Trophoblast cell (in vitro differentiated cells and primary cell): ENCODE data around the gene KIF5C.

ENCODE experiments used
- DNase-seq, 2 donors: peaks; one replicate each; pipeline ENCODE4 v3.0.0-alpha.2; 2016
- H2AFZ ChIP-seq: 2 replicates; pipeline ENCODE4 v1.6.1; 2013; ENCODE audit warnings: low read length, moderate library complexity, mild to moderate bottlenecking; ENCODE audit not compliant: insufficient read depth, poor library complexity
- H2AK5ac ChIP-seq: 2 replicates; pipeline ENCODE4 v1.6.1; 2013; ENCODE audit warnings: mild to moderate bottlenecking, low read length
- H2BK120ac ChIP-seq: 2 replicates; pipeline ENCODE4 v1.6.1; 2013; ENCODE audit warnings: low read length, mild to moderate bottlenecking, moderate library complexity; ENCODE audit not compliant: insufficient read depth, poor library complexity
- H2BK12ac ChIP-seq: 2 replicates; pipeline ENCODE4 v1.6.1; 2013; ENCODE audit warnings: mild to moderate bottlenecking, low read length, moderate library complexity
- H2BK5ac ChIP-seq: 2 replicates; pipeline ENCODE4 v1.6.1; 2013; ENCODE audit warnings: low read length, low read depth, moderate library complexity, mild to moderate bottlenecking; ENCODE audit not compliant: poor library complexity
- H3K14ac ChIP-seq: 2 replicates; pipeline ENCODE4 v1.6.1; 2013; ENCODE audit warnings: mild to moderate bottlenecking, low read length
- H3K18ac ChIP-seq: 2 replicates; pipeline ENCODE4 v1.6.1; 2013; ENCODE audit warnings: mild to moderate bottlenecking, low read length
- H3K23ac ChIP-seq: 2 replicates; pipeline ENCODE4 v1.6.1; 2013; ENCODE audit warnings: low read length
- H3K27ac ChIP-seq: 2 replicates; pipeline ENCODE4 v1.5.1; 2013; ENCODE audit warnings: low read depth, mild to moderate bottlenecking, inconsistent platforms, low read length, moderate library complexity
- H3K27me3 ChIP-seq: 2 replicates; pipeline ENCODE4 v1.6.1; 2013; ENCODE audit warnings: inconsistent platforms, mild to moderate bottlenecking, low read length, moderate library complexity; ENCODE audit not compliant: insufficient read depth
- H3K36me3 ChIP-seq, 2 experiments: 1 replicate in 1 of 2; 2 replicates in 1 of 2; pipeline ENCODE4 v1.6.1; 2013; ENCODE audit warnings: low read length in 2 of 2, mild to moderate bottlenecking in 2 of 2, moderate library complexity in 1 of 2; ENCODE audit not compliant: insufficient read depth in 2 of 2, control insufficient read depth in 1 of 2
- H3K4ac ChIP-seq: 2 replicates; pipeline ENCODE4 v1.6.1; 2013; ENCODE audit warnings: low read depth, mild to moderate bottlenecking, low read length, moderate library complexity
- H3K4me1 ChIP-seq, 2 experiments: 1 replicate in 1 of 2; 2 replicates in 1 of 2; pipeline ENCODE4 v1.6.1; 2013; ENCODE audit warnings: low read length in 2 of 2, mild to moderate bottlenecking in 2 of 2, moderate library complexity in 1 of 2; ENCODE audit not compliant: insufficient read depth in 2 of 2, control insufficient read depth in 1 of 2
- H3K4me2 ChIP-seq: 2 replicates; pipeline ENCODE4 v1.6.1; 2013; ENCODE audit warnings: inconsistent platforms, mild to moderate bottlenecking, low read length, moderate library complexity
- H3K4me3 ChIP-seq: 2 replicates; pipeline ENCODE4 v1.5.1; 2013; ENCODE audit warnings: mild to moderate bottlenecking, low read depth, low read length, inconsistent platforms
- H3K79me1 ChIP-seq: one replicate; pipeline ENCODE4 v1.6.1; 2013; ENCODE audit warnings: low read length
- H3K79me2 ChIP-seq: 2 replicates; pipeline ENCODE4 v1.6.1; 2013; ENCODE audit warnings: low read length, mild to moderate bottlenecking; ENCODE audit not compliant: control insufficient read depth, insufficient read depth, poor library complexity
- H3K9ac ChIP-seq: 2 replicates; pipeline ENCODE4 v1.6.1; 2013; ENCODE audit warnings: mild to moderate bottlenecking, low read length
- H3K9me3 ChIP-seq: 2 replicates; pipeline ENCODE4 v1.6.1; 2013; ENCODE audit warnings: low read depth, mild to moderate bottlenecking, control low read depth, inconsistent platforms, low read length; ENCODE audit not compliant: insufficient read depth
- H4K12ac ChIP-seq: 2 replicates; pipeline ENCODE4 v1.6.1; 2013; ENCODE audit warnings: low read depth, mild to moderate bottlenecking, low read length, moderate library complexity
- H4K8ac ChIP-seq: 2 replicates; pipeline ENCODE4 v1.6.1; 2013; ENCODE audit warnings: low read depth, mild to moderate bottlenecking, low read length, moderate library complexity
- H4K91ac ChIP-seq: one replicate; pipeline ENCODE4 v1.6.1; 2013; ENCODE audit warnings: low read depth, mild to moderate bottlenecking, low read length, moderate library complexity
- WGBS: extraction: QIAGEN DNeasy Blood & Tissue Kit; methylation state at CpG from one replicate; pipeline ENCODE4 v1.1.7; 2013; ENCODE audit warnings: missing lambda C conversion rate; ENCODE audit not compliant: insufficient read length, insufficient coverage; ENCODE audit errors: extremely low coverage; 5-methylcytosine and 5-hydroxymethylcytosine counted together

Gene KIF5C

DNA sequence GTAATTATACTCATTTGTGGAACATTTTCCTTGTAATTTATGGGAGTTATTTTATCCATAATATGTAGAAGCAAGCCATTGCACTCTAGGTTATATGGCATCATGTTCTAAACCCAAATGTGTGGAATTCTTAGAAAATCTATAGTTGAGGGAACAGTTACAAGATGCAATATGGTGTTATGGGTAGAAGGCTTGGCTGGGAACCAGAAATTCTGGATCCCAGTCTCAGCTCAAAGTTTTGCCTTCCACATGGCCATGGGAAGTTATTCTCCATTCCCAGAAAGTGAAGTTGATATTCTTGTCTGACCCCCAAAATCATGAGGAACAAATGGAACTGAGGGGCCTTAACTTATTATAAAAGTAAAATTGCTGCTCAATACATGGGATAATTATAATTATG lies 38.0 kb downstream of the KIF5C start:
- no peaks in the 10 kb centered on the region for H3K4me1 ChIP-seq
- H3K23ac ChIP-seq, result no peak overlapping the region
- no peak overlapping the region for H3K4me3 ChIP-seq
- H3K4ac ChIP-seq, result no peak overlapping the region
- no peak overlapping the region for H2AK5ac ChIP-seq
- H3K18ac ChIP-seq, result no peak overlapping the region
- no peak overlapping the region for H2BK12ac ChIP-seq
- H4K91ac ChIP-seq, result no peak overlapping the region
- no peak overlapping the region for H2AFZ ChIP-seq
- no peak overlapping the region for H2BK120ac ChIP-seq
- H3K27ac ChIP-seq, result no peak overlapping the region
- no peak overlapping the region for H2BK5ac ChIP-seq
- H3K9ac ChIP-seq, result no peak overlapping the region
- H3K79me2 ChIP-seq, result no peaks in the 10 kb centered on the region
- no peak overlapping the region for H3K4me2 ChIP-seq
- H4K8ac ChIP-seq, result no peak overlapping the region
- no peak overlapping the region for H4K12ac ChIP-seq
- DNase-seq, result no peak
- no peaks in the 10 kb centered on the region for H3K79me1 ChIP-seq
- H3K27me3 ChIP-seq, result no peaks in the 10 kb centered on the region
- no peaks in the 10 kb centered on the region for H3K36me3 ChIP-seq
- H3K9me3 ChIP-seq, result no peaks in the 10 kb centered on the region
- H3K14ac ChIP-seq, result no peak overlapping the region

DNA sequence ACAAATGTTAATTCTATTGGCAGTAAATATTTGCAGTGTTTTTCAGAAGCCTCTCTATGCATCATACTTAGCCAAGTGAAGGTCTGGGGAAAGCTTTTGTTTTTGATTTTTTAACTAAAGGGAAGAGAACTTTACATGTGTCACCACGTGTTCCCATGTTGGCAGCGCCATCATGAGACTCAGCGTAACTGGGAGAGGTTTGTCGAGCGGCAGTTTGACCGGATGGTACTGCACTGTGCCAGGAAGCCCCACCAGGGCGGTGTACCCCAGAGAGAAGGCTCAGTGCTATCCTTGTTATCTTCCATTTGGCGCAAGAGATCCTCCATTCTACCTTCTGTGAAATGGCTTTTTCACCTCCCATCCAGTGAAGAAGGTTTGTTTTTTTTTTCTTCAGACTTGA lies 38.5 kb downstream of the KIF5C start:
- H3K36me3 ChIP-seq, result no peaks in the 10 kb centered on the region
- no CpG with 5 or more reads among the region's 8 CpGs for WGBS
- no peak overlapping the region for H3K14ac ChIP-seq
- no peak overlapping the region for H3K4ac ChIP-seq
- H3K27me3 ChIP-seq, result no peaks in the 10 kb centered on the region
- no peak overlapping the region for H4K12ac ChIP-seq
- no peak overlapping the region for H3K4me3 ChIP-seq
- no peak overlapping the region for H4K91ac ChIP-seq
- H3K4me1 ChIP-seq, result no peaks in the 10 kb centered on the region
- no peak overlapping the region for H3K23ac ChIP-seq
- H3K79me1 ChIP-seq, result no peaks in the 10 kb centered on the region
- no peak overlapping the region for H2AFZ ChIP-seq
- H4K8ac ChIP-seq, result no peak overlapping the region
- H2BK120ac ChIP-seq, result no peak overlapping the region
- DNase-seq, result no peak
- no peak overlapping the region for H3K27ac ChIP-seq
- no peak overlapping the region for H2BK12ac ChIP-seq
- H2AK5ac ChIP-seq, result no peak overlapping the region
- H2BK5ac ChIP-seq, result no peak overlapping the region
- H3K18ac ChIP-seq, result no peak overlapping the region
- no peak overlapping the region for H3K9ac ChIP-seq
- no peaks in the 10 kb centered on the region for H3K79me2 ChIP-seq
- no peak overlapping the region for H3K4me2 ChIP-seq
- no peaks in the 10 kb centered on the region for H3K9me3 ChIP-seq

- Histone ChIP-seq H3K27me3 (no peaks in the 10 kb centered on the region), H3K9me3 (no peaks in the 10 kb centered on the region), H3K18ac (no peak overlapping the region), H2BK120ac (no peak overlapping the region), H3K9ac (no peak overlapping the region), H4K12ac (no peak overlapping the region), H2BK5ac (no peak overlapping the region), H3K4ac (no peak overlapping the region), H3K4me2 (no peak overlapping the region), H2BK12ac (no peak overlapping the region), H2AK5ac (no peak overlapping the region), H3K4me3 (no peak overlapping the region), H2AFZ (no peak overlapping the region), H3K79me2 (no peaks in the 10 kb centered on the region), H4K8ac (no peak overlapping the region), H3K79me1 (no peaks in the 10 kb centered on the region), H4K91ac (no peak overlapping the region), H3K23ac (no peak overlapping the region), H3K36me3 (no peaks in the 10 kb centered on the region), H3K14ac (no peak overlapping the region), H3K27ac (no peak overlapping the region), H3K4me1 (no peaks in the 10 kb centered on the region)
- WGBS, result no CpG with 5 or more reads among the region's 4 CpGs
- DNase-seq, result no peak
Observed at GRCh38 chr2:148914463-148914862, 39.4 kb downstream of the KIF5C start.

- H3K79me2 ChIP-seq, result no peaks in the 10 kb centered on the region
- H4K91ac ChIP-seq, result no peak overlapping the region
- no peaks in the 10 kb centered on the region for H3K79me1 ChIP-seq
- no peak overlapping the region for H3K18ac ChIP-seq
- no peaks in the 10 kb centered on the region for H3K4me1 ChIP-seq
- H3K23ac ChIP-seq, result no peak overlapping the region
- H3K4me3 ChIP-seq, result no peak overlapping the region
- no peaks in the 10 kb centered on the region for H3K27me3 ChIP-seq
- no peak overlapping the region for H2BK12ac ChIP-seq
- H2AK5ac ChIP-seq, result no peak overlapping the region
- no peak overlapping the region for H3K4me2 ChIP-seq
- no peak overlapping the region for H3K9ac ChIP-seq
- no peak overlapping the region for H2AFZ ChIP-seq
- no peak overlapping the region for H4K8ac ChIP-seq
- no peak overlapping the region for H4K12ac ChIP-seq
- H3K9me3 ChIP-seq, result no peaks in the 10 kb centered on the region
- H3K4ac ChIP-seq, result no peak overlapping the region
- no peak overlapping the region for H3K14ac ChIP-seq
- H3K27ac ChIP-seq, result no peak overlapping the region
- H3K36me3 ChIP-seq, result no peaks in the 10 kb centered on the region
- DNase-seq, result no peak
- no peak overlapping the region for H2BK120ac ChIP-seq
- WGBS, result no CpG with 5 or more reads among the region's 1 CpG
- H2BK5ac ChIP-seq, result no peak overlapping the region
Observed at GRCh38 chr2:148917431-148917830, 42.4 kb downstream of the KIF5C start.

DNA sequence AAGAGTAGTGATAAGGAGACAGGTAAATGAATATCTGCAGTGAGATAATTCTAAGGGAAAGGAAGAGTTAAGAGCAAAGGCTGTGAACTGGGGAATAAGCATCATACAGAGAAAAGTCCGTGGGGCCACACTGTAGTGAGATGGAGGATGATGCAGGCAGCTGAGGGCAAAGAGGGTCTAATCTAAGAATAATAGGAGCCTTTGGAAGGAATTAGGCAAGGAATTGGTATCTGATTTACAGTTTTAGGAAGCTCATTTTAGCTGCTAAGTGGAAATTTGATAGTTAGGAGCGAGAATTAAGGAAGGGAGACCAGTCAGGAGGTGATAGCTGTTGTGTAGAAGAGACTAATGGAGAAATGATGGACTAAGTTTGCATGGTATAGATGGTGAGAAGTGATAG lies 43.5 kb downstream of the KIF5C start:
- Histone ChIP-seq H2BK5ac (no peak overlapping the region), H3K79me1 (no peaks in the 10 kb centered on the region), H3K79me2 (no peaks in the 10 kb centered on the region), H3K4me3 (no peak overlapping the region), H3K27me3 (no peaks in the 10 kb centered on the region), H4K12ac (no peak overlapping the region), H2AK5ac (no peak overlapping the region), H3K14ac (no peak overlapping the region), H2BK12ac (no peak overlapping the region), H4K91ac (no peak overlapping the region), H3K27ac (no peak overlapping the region), H3K9ac (no peak overlapping the region), H3K36me3 (no peaks in the 10 kb centered on the region), H3K9me3 (no peaks in the 10 kb centered on the region), H4K8ac (no peak overlapping the region), H2BK120ac (no peak overlapping the region), H3K4me1 (no peaks in the 10 kb centered on the region), H2AFZ (no peak overlapping the region), H3K23ac (no peak overlapping the region), H3K18ac (no peak overlapping the region), H3K4ac (no peak overlapping the region), H3K4me2 (no peak overlapping the region)
- DNase-seq, result no peak
- 100% methylated on average over 1 of the region's 2 CpGs for WGBS
